K562 (cell line): ENCODE measurements around the gene OSBPL10. TPM values are rescaled to one million over a fixed set of nuclear protein-coding genes. Genes with fewer than 3 reads are reported as not detected.

Experiments used
- ATAC-seq: fragments of 200-7000 bp; cut with Tn5 transposase; 3 replicates; pipeline ENCODE4 v1.9.1; 2020; ENCODE audit warnings: moderate library complexity
- BruUV-seq: library from RNA; stranded (reverse); fragments of 400-500 nt; replicated peaks from 2 replicates; lab custom pipeline; 2021; lab: Mats Ljungman, UMichigan
- CTCF ChIA-PET: fragments of 300-600 bp; formaldehyde crosslinking; extraction: SDS; loops from one replicate; lab custom pipeline; 2021; ENCODE audit warnings: low intra/inter-chr PET ratio; lab: Yijun Ruan, JAX
- POLR2A ChIA-PET: fragments of 300-600, 350-650 bp; sonication (Branson Sonifier 250); formaldehyde crosslinking; extraction: SDS; loops from one replicate; lab custom pipeline; 2021; ENCODE audit warnings: antibody characterized with exemption, inconsistent platforms; lab: Yijun Ruan, JAX
- DNase-seq, 4 experiments: peaks; one replicate each; pipeline versions ENCODE4 v3.0.0 to v3.0.0-alpha.2; 2011 to 2018; ENCODE audit warnings: low spot score in 3 of 4, mixed read lengths in 3 of 4; ENCODE audit errors: extremely low read depth in 1 of 4
- FAIRE-seq: peaks from 2 replicates; lab custom pipeline; 2011; peaks lifted over from hg19 to GRCh38; lab: Jason Lieb, UNC
- H2AFZ ChIP-seq: 2 replicates; pipeline ENCODE4 v1.6.0; 2011; ENCODE audit warnings: low read depth, low read length, control low read depth, inconsistent platforms
- H3K27ac ChIP-seq: fragments of 200-600 bp; 3 replicates; pipeline ENCODE4 v1.8.0; 2011; ENCODE audit warnings: low read depth, mild to moderate bottlenecking, control low read depth, inconsistent platforms, low read length, moderate library complexity, mixed read lengths; ENCODE audit errors: extremely low read depth
- H3K27me3 ChIP-seq, 2 experiments: fragments of 300-600 bp in 1 of 2; 2 replicates in 1 of 2; 3 replicates in 1 of 2; pipeline versions ENCODE4 v1.6.0 to v1.8.0; 2011; ENCODE audit warnings: inconsistent platforms in 2 of 2, low read length in 2 of 2, mild to moderate bottlenecking in 1 of 2, mixed read lengths in 1 of 2, moderate library complexity in 1 of 2; ENCODE audit not compliant: control insufficient read depth in 2 of 2, insufficient read depth in 2 of 2
- H3K36me3 ChIP-seq: fragments of 300-600 bp; 3 replicates; pipeline ENCODE4 v1.8.0; 2011; ENCODE audit warnings: mild to moderate bottlenecking, low read length, inconsistent platforms; ENCODE audit not compliant: control insufficient read depth, insufficient read depth
- H3K4me1 ChIP-seq, 2 experiments: fragments of 200-600 bp in 1 of 2; replicated peaks in 1 of 2; 2 replicates in 1 of 2; 3 replicates in 1 of 2; pipeline versions ENCODE4 v1.5.1 to v1.8.0; 2011; ENCODE audit warnings: inconsistent platforms in 2 of 2, low read length in 2 of 2, mild to moderate bottlenecking in 1 of 2, mixed read lengths in 1 of 2, moderate library complexity in 1 of 2; ENCODE audit not compliant: control insufficient read depth in 2 of 2, insufficient read depth in 2 of 2
- H3K4me2 ChIP-seq: 2 replicates; pipeline ENCODE4 v1.6.1; 2011; ENCODE audit warnings: low read length, control low read depth, inconsistent platforms, mixed read lengths; ENCODE audit not compliant: insufficient read depth
- H3K4me3 ChIP-seq: fragments of 200-600 bp; sonication (generic), shearing (Covaris generic); 2 replicates; pipeline ENCODE4 v1.5.1; 2016; ENCODE audit warnings: control low read depth, inconsistent platforms
- H3K79me2 ChIP-seq: fragments of 200-600 bp; 3 replicates; pipeline ENCODE4 v1.8.0; 2011; ENCODE audit warnings: low read length, inconsistent platforms; ENCODE audit not compliant: control insufficient read depth, insufficient read depth
- H3K9ac ChIP-seq, 2 experiments: 2 replicates each; pipeline versions ENCODE4 v1.6.0 to v1.6.1; 2011; ENCODE audit warnings: low read depth in 2 of 2, low read length in 2 of 2, control low read depth in 1 of 2, inconsistent platforms in 1 of 2, mild to moderate bottlenecking in 1 of 2, mixed read lengths in 1 of 2; ENCODE audit not compliant: insufficient read depth in 1 of 2
- H3K9me1 ChIP-seq: one replicate; pipeline ENCODE4 v1.6.0; 2011; ENCODE audit warnings: inconsistent platforms, mild to moderate bottlenecking, low read length, moderate library complexity; ENCODE audit not compliant: control insufficient read depth, insufficient read depth
- H3K9me3 ChIP-seq: replicated peaks from 2 replicates; pipeline ENCODE4 v1.5.1; 2011; ENCODE audit warnings: low read depth, low read length, inconsistent platforms; ENCODE audit not compliant: control insufficient read depth, insufficient read depth
- H4K20me1 ChIP-seq: replicated peaks from 2 replicates; pipeline ENCODE4 v1.6.1; 2011; ENCODE audit warnings: low read length, inconsistent platforms, mixed read lengths; ENCODE audit not compliant: control insufficient read depth, insufficient read depth
- ARID3A ChIP-seq: IDR thresholded peaks from 2 replicates; pipeline ENCODE4 v1.6.1; 2012; ENCODE audit warnings: low read depth, low read length, improper control_type of control experiment, borderline replicate concordance
- EGR1 ChIP-seq: fragments of 450-650 bp; conservative IDR thresholded peaks from 2 replicates; pipeline ENCODE4 v1.6.1; 2017; ENCODE audit warnings: mild to moderate bottlenecking
- L3MBTL2 ChIP-seq: fragments of 450-650 bp; IDR thresholded peaks from 2 replicates; pipeline ENCODE4 v1.6.1; 2016; ENCODE audit warnings: mild to moderate bottlenecking, moderate library complexity
- PPARD ChIP-seq: fragments of 250-450 bp; sonication (Bioruptor Pico); IDR thresholded peaks from 2 replicates; pipeline ENCODE4 v1.8.0; 2022; ENCODE audit warnings: inconsistent platforms, mild to moderate bottlenecking, moderate library complexity
- RNF2 ChIP-seq: sonication (generic); IDR thresholded peaks from 2 replicates; pipeline ENCODE4 v1.6.1; 2016
- TAF9B ChIP-seq: fragments of 450-650 bp; IDR thresholded peaks from 2 replicates; pipeline ENCODE4 v1.6.1; 2018; ENCODE audit warnings: mild to moderate bottlenecking; ENCODE audit not compliant: partially characterized antibody
- ZNF12 ChIP-seq: sonication (generic); formaldehyde crosslinking; IDR thresholded peaks from 2 replicates; pipeline ENCODE4 v1.4.0; 2020; ENCODE audit warnings: mild to moderate bottlenecking, missing genetic modification reagents
- ZNF124 ChIP-seq: sonication (generic); formaldehyde crosslinking; IDR thresholded peaks from 2 replicates; pipeline ENCODE4 v1.8.1; 2022; ENCODE audit warnings: missing genetic modification reagents
- in situ Hi-C: fragments of 300-500 bp; cut with MboI; formaldehyde crosslinking; loops from 4 replicates; pipeline ENCODE4 v1.15.0; 2018; ENCODE audit warnings: inconsistent platforms, mixed read lengths
- intact Hi-C: fragments of 100-400 bp; cut with micrococcal nuclease; formaldehyde crosslinking; loops from 2 replicates; pipeline ENCODE4 v1.14.2; 2022
- polyA plus RNA-seq, 8 experiments: library from polyadenylated mRNA; depleted of rRNA in 4 of 8; stranded (reverse) in 5 of 8; unstranded in 3 of 8; fragments of >200 nt; fragmentation: Nextera tagmentation in 2 of 8; fragmentation: Illumina TruSeq in 1 of 8; extraction: Ambion mirVana in 2 of 8; extraction: Trizol in 1 of 8; gene quantifications; 2 replicates each; pipeline versions ENCODE4 v1.2.1 to v1.2.3, GENCODE V29; 2011 to 2014; ENCODE audit warnings: inconsistent platforms in 1 of 8, missing spikeins in 1 of 8
- total RNA-seq, 7 experiments: library from RNA; depleted of rRNA in 6 of 7; stranded (reverse); fragments of >200 nt in 6 of 7; fragmentation: Illumina TruSeq in 2 of 7; extraction: Trizol in 2 of 7; gene quantifications; 2 replicates each; pipeline versions ENCODE4 v1.2.1 to v1.2.3, GENCODE V29; 2011 to 2021; ENCODE audit warnings: low replicate concordance in 1 of 7

The OSBPL10 gene
- total and polyA plus RNA-seq, 9 of the 15 experiments (the other 6 are each of a cell fraction or from before 2014, with no cell fraction given), result 0.03 to 0.19 (median 0.14) TPM; not detected in 2

DNA sequence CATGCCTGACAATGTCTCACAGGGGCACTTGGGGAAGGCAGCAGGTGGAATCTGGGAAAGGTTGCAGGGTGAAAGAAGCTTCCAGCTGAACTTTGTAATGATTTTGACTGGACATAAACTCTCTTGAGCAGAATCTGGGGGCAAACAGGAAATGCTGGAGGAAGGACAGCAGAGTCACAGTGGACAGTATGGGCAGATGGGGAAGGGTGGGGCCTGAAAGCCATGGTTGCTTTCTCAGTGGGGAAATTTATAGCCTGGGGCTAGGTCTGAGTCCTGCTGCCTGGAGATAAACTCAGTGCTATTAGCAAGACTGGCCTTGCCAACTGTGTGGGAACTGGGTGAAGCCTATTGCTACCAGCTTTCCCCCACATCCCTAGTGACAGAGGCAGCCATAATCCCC, 203.2 kb downstream of the OSBPL10 start:
- no peaks in the 10 kb centered on the region for H3K9me1 ChIP-seq
- ATAC-seq (no peak), DNase-seq (no peak)
- H3K27ac ChIP-seq, result no peak overlapping the region
- H3K36me3 ChIP-seq, result no peaks in the 10 kb centered on the region
- H3K4me2 ChIP-seq, result no peak overlapping the region
- CTCF ChIA-PET, result no interaction called here
- no peak overlapping the region for H3K9ac ChIP-seq
- H3K4me3 ChIP-seq, result no peak overlapping the region
- BruUV-seq, result no TSS peak
- 0 out of 5 replicates have a peak, but pooled peaks cover 0 to 3% of the 10 kb centered on the region in 2 experiments for H3K27me3 ChIP-seq
- H2AFZ ChIP-seq, result no peak overlapping the region
- no peaks in the 10 kb centered on the region for H3K9me3 ChIP-seq
- POLR2A ChIA-PET, result interaction anchor here (0.7 kb wide), 1 partner anchor 1722 kb away, joined by 3 read pairs; no protein-coding TSS in a partner anchor
- in situ Hi-C loops, result no loop called here
- no peaks in the 10 kb centered on the region for H3K79me2 ChIP-seq
- H3K4me1 ChIP-seq, result no peaks in the 10 kb centered on the region
- TF ChIP-seq TAF9B, result no peak
- no peak for TF ChIP-seq EGR1
- no peak for TF ChIP-seq ARID3A
- no peak for TF ChIP-seq ZNF124 (CRISPR knock-in tag)
- TF ChIP-seq PPARD (CRISPR knock-in tag), result no peak
- no peak for TF ChIP-seq ZNF12 (CRISPR knock-in tag)
- no peak for TF ChIP-seq L3MBTL2
- no peak for TF ChIP-seq RNF2
- TF ChIP-seq, all 486 proteins: peak for 0
- intact Hi-C loops, result no loop called here
- H4K20me1 ChIP-seq, result no peaks in the 10 kb centered on the region
- no peak for FAIRE-seq
